Adrenal gland (tissue), 12 donors: ENCODE measurements around the gene NIP7. TPM values are rescaled to one million over a fixed set of nuclear protein-coding genes. Genes with fewer than 3 reads are reported as not detected.

ENCODE experiments used
- DNase-seq, 7 donors: peaks; one replicate each; pipeline ENCODE4 v3.0.0-alpha.2; 2019 to 2020
- H3K27ac ChIP-seq, 5 donors: fragments of 200-600 bp; sonication (generic) in 4 of 5; 1 replicate in 3 of 5; 2 replicates in 2 of 5; pipeline versions ENCODE4 v1.5.1 to v1.8.0; 2016 to 2020; ENCODE audit warnings: mild to moderate bottlenecking in 1 of 5
- H3K27me3 ChIP-seq: fragments of 200-600 bp; 2 replicates; pipeline ENCODE4 v1.8.0; 2021
- H3K36me3 ChIP-seq, 2 donors: fragments of 200-600 bp; replicated peaks in 1 of 2; 1 replicate in 1 of 2; 2 replicates in 1 of 2; pipeline versions ENCODE4 v1.5.1 to v1.8.0; 2018 to 2022
- H3K4me1 ChIP-seq, 2 donors: fragments of 200-600 bp; replicated peaks in 1 of 2; 1 replicate in 1 of 2; 2 replicates in 1 of 2; pipeline versions ENCODE4 v1.5.1 to v1.8.0; 2018 to 2021
- H3K4me3 ChIP-seq, 4 donors: fragments of 200-600 bp; sonication (generic) in 3 of 4; one replicate each; pipeline ENCODE4 v1.5.1; 2016 to 2018
- H3K9me3 ChIP-seq, 3 donors: fragments of 200-600 bp; sonication (generic) in 1 of 3; replicated peaks in 1 of 3; 1 replicate in 2 of 3; 2 replicates in 1 of 3; pipeline versions ENCODE4 v1.5.1 to v1.8.0; 2016 to 2021
- POLR2A ChIP-seq, 2 donors: fragments of 450-650 bp; IDR thresholded peaks; one replicate each; pipeline ENCODE4 v1.6.1; 2017; ENCODE audit warnings: antibody characterized with exemption in 2 of 2, mild to moderate bottlenecking in 2 of 2, moderate library complexity in 1 of 2
- WGBS, 4 donors: extraction: QIAGEN DNeasy Blood & Tissue Kit in 2 of 4; methylation state at CpG; one replicate each; pipeline versions ENCODE4 v1.1.5 to v1.1.7; 2013 to 2017; 5-methylcytosine and 5-hydroxymethylcytosine counted together
- intact Hi-C, 2 donors: fragments of 100-400 bp; cut with DNase I; formaldehyde crosslinking; loops; one replicate each; pipeline versions ENCODE4 v1.14.1 to v1.15.0; 2022 to 2023
- polyA plus RNA-seq, 3 donors: library from polyadenylated mRNA; stranded (reverse); fragments of 200-250 nt in 2 of 3; fragments of 350-450 nt in 1 of 3; fragmentation: Illumina TruSeq in 1 of 3; extraction: RNeasy Lipid Tissue Mini Kit (QIAGEN cat#74804) in 1 of 3; gene quantifications; one replicate each; pipeline ENCODE4 v1.2.3, GENCODE V29; 2013 to 2014
- total RNA-seq, 9 donors: library from RNA; depleted of rRNA in 4 of 9; stranded (reverse); fragments of >200 nt in 4 of 9; fragments of 120-200 nt in 1 of 9; fragmentation: NEBNext Ultra II Directional in 1 of 9; extraction: Animal tissue kit (Norgen Biotek cat#: 25700) in 1 of 9; gene quantifications; one replicate each; pipeline versions ENCODE4 v1.1.0 to v1.2.4, GENCODE V29; 2013 to 2023
- TF ChIP-seq, protein P1 (sequence below), 6 experiments: fragments of 450-650 bp in 4 of 6; fragments of 200-600 bp in 2 of 6; sonication (generic) in 1 of 6; IDR thresholded peaks; 1 replicate in 5 of 6; 2 replicates in 1 of 6; pipeline versions ENCODE4 v1.5.1 to v1.8.0; 2016 to 2021; ENCODE audit warnings: antibody characterized with exemption in 6 of 6, mild to moderate bottlenecking in 2 of 6, moderate library complexity in 1 of 6
- donor health status: healthy with polysubstance abuse.
- donor health status: Bipolar disorder and iron deficiency.
- donor health status: DM: yes; HTN: yes; CAD: no.
- donor health status: DM: no; HTN: no; CAD: no.
- donor health status: DM: no; HTN: no; CAD: no.
- donor health status: DM: yes; HTN: yes; CAD: no.

The NIP7 gene
- total and polyA plus RNA-seq, 12 donors: 10.5 to 38.0 (median 21.6) TPM

DNA sequence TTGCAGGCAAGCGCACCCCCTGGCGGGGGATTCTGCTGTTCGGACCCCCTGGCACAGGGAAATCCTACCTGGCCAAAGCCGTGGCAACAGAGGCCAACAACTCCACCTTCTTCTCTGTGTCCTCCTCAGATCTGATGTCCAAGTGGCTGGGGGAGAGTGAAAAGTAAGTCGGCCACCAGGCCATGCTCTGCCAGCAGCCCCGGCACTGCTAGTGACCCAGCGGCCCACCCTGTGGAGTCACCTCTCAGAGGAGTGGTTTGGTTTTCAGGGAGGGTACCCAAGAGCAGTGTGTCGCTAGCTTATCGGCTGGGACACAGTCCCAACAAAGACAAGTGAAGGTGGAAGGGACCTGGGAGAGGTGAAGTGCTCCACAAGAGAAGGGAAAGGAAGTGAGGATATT is 20.2 kb upstream of the NIP7 start:
- Histone ChIP-seq H3K36me3 (peaks cover 0 to 95% of the 10 kb centered on the region in 2 donors), H3K9me3 (no peaks in the 10 kb centered on the region), H3K27ac (no peak overlapping the region), H3K27me3 (no peaks in the 10 kb centered on the region), H3K4me3 (no peak overlapping the region), H3K4me1 (peaks cover 7 to 21% of the 10 kb centered on the region in 2 donors)
- peak in 1 of 7 donors; percentile 13 for DNase-seq
- intact Hi-C loops: no loop called here
- no peak for TF ChIP-seq POLR2A (IDR thresholded peaks at IDR 0.05)
- TF ChIP-seq, protein P1, sequence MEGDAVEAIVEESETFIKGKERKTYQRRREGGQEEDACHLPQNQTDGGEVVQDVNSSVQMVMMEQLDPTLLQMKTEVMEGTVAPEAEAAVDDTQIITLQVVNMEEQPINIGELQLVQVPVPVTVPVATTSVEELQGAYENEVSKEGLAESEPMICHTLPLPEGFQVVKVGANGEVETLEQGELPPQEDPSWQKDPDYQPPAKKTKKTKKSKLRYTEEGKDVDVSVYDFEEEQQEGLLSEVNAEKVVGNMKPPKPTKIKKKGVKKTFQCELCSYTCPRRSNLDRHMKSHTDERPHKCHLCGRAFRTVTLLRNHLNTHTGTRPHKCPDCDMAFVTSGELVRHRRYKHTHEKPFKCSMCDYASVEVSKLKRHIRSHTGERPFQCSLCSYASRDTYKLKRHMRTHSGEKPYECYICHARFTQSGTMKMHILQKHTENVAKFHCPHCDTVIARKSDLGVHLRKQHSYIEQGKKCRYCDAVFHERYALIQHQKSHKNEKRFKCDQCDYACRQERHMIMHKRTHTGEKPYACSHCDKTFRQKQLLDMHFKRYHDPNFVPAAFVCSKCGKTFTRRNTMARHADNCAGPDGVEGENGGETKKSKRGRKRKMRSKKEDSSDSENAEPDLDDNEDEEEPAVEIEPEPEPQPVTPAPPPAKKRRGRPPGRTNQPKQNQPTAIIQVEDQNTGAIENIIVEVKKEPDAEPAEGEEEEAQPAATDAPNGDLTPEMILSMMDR (IDR thresholded peaks at IDR 0.05): no peak
- WGBS, 4 donors: 87 to 99% (median 92%) methylated on average over 7 to 9 of the region's 9 CpGs

DNA sequence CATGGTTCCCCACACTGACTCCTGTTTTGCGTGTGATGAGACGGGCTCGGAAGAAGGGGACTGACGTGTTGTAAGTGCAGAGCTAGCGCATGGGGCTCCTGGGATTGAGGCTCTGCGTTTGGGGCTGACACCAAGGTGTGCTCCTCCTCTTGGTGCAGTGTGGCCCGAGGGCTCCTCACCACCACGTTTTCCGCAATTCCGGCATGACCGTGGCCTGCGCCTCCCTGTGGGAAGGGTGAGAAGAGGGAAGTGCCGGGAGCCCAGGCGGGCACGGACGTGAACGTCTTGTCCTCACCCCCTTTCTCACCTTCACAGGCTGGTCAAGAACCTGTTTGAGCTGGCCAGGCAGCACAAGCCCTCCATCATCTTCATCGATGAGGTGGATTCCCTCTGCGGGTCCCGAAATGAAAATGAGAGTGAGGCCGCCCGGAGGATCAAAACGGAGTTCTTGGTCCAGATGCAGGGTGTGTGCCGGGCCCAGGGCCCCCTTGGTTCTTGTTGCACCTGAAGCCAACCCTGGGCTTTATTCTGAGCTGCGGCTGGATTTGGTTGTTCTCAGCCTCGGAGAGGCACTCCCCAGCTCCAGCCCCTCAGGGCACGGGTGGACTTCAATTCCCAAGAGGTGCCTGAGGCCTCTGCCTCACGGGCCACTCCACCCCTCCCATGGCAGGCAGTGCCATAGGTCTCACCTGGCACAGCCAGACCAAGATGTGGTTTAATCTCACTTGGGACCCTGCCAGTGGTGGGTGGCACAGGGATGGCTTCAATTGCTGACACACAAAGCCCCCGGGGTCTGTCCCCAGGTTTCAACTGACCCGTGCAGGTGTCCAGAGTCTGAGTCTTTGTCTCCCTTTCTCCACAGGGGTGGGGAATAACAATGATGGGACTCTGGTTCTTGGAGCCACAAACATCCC is 19.5 kb upstream of the NIP7 start:
- Histone ChIP-seq H3K4me3 (no peak overlapping the region), H3K27ac (no peak overlapping the region), H3K4me1 (peaks cover 7 to 23% of the 10 kb centered on the region in 2 donors), H3K9me3 (no peaks in the 10 kb centered on the region), H3K27me3 (no peaks in the 10 kb centered on the region), H3K36me3 (peaks cover 0 to 98% of the 10 kb centered on the region in 2 donors)
- 87 to 92% (median 92%) methylated on average over 18 to 30 of the region's 30 CpGs for WGBS, 4 donors
- peak in 1 of 7 donors; percentile 51 for DNase-seq
- intact Hi-C loops: no loop called here
- no peak for TF ChIP-seq POLR2A (IDR thresholded peaks at IDR 0.05)
- TF ChIP-seq, protein P1 (IDR thresholded peaks at IDR 0.05): no peak

DNA sequence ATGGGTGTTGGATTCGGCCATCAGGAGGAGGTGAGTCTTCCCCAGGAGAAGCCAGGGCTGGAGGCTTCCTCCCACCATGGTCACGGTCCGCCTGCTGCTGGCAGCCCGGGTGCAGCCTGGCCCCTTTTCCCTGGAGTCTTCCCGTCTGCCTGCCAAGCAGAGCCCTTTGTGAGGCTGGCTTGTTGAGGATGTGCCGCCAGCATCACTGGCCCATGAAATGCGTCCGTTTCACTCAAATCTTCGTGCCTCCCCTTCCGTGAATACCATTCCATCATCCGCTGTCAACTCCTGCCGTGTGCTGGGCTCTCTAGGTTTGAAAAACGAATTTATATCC is 18.9 kb upstream of the NIP7 start:
- Histone ChIP-seq H3K27ac (no peak overlapping the region), H3K9me3 (no peaks in the 10 kb centered on the region), H3K27me3 (no peaks in the 10 kb centered on the region), H3K36me3 (peaks cover 0 to 98% of the 10 kb centered on the region in 2 donors), H3K4me1 (peaks cover under 1 to 16% of the 10 kb centered on the region in 2 donors), H3K4me3 (no peak overlapping the region)
- WGBS, 4 donors: 85 to 91% (median 90%) methylated on average over 9 to 13 of the region's 13 CpGs
- DNase-seq: no peak
- TF ChIP-seq, protein P1 (IDR thresholded peaks at IDR 0.05): no peak
- no peak for TF ChIP-seq POLR2A (IDR thresholded peaks at IDR 0.05)
- intact Hi-C loops: no loop called here

DNA sequence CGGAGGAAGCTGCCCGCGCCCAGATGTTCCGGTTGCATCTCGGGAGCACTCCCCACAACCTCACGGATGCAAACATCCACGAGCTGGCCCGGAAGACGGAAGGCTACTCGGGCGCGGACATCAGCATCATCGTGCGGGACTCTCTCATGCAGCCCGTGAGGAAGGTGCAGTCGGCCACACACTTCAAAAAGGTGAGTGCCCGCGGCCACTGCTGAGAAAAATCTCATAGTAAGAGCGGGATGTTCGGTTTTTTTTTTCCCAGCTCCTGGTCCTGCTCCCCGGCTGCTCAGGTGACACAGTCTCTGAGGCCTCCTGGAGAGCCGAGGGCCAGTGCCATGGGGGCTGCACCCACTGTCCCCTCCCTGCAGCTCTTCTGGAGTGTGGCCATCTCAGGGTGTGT is 18.5 kb upstream of the NIP7 start:
- H3K27me3 ChIP-seq: no peaks in the 10 kb centered on the region
- peaks cover 0 to 98% of the 10 kb centered on the region in 2 donors for H3K36me3 ChIP-seq
- no peak overlapping the region for H3K27ac ChIP-seq
- no peak for DNase-seq
- H3K4me1 ChIP-seq: peaks cover 0 to 16% of the 10 kb centered on the region in 2 donors
- H3K9me3 ChIP-seq: no peaks in the 10 kb centered on the region
- TF ChIP-seq POLR2A (IDR thresholded peaks at IDR 0.05): no peak
- TF ChIP-seq, protein P1 (IDR thresholded peaks at IDR 0.05): no peak
- intact Hi-C loops: no loop called here
- H3K4me3 ChIP-seq: no peak overlapping the region
- 93 to 95% (median 94%) methylated on average over 12 to 22 of the region's 22 CpGs for WGBS, 4 donors
